22Rv1 (cell line): Measurements from ENCODE around the gene RNF183.
A peak's percentile ranks its signal among the peaks of the same experiment; 100 is the strongest.

Source experiments
- H3K27ac ChIP-seq: fragments of 450-650 bp; 2 replicates; pipeline ENCODE4 v1.5.1; 2017
- CTCF ChIP-seq: fragments of 450-650 bp; IDR thresholded peaks from 2 replicates; pipeline ENCODE4 v1.5.1; 2017; ENCODE audit warnings: mild to moderate bottlenecking
- ZFX ChIP-seq: fragments of 450-650 bp; IDR thresholded peaks from 2 replicates; pipeline ENCODE4 v1.6.1; 2017; ENCODE audit warnings: antibody characterized with exemption, borderline replicate concordance

RNF183 gene

GRCh38 chr9:113302792-113303418 is at the start of gene RNF183:
TSS of gene RNF183 (minus strand) at chr9:113303376. CDS start at chr9:113298184, 5,192 bp downstream.
- TF ChIP-seq CTCF (no peak), ZFX (no peak)
- no peak within 1 kb of the TSS for H3K27ac ChIP-seq

DNA sequence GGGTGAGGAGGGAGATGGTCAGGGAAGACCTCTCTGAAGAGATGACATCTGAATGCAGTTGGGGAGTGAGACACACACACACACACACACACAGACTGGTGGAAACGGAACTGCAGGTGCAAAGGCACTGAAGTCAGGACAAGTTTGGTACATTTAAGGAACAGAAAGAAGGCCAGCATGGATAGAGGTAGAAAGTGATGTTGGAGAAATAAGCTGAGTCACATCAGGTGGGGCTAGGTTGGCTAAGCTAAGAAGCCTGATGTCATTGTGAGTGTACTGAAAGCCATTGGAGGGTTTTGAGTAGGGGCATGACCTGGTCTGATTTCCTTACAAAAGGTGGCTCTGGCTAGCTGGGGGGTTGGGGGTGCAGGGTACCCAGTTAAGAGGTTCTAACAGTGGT is 49.2 kb upstream of the RNF183 start:
- H3K27ac ChIP-seq = no peak overlapping the region
- TF ChIP-seq ZFX (no peak), CTCF (no peak)

DNA sequence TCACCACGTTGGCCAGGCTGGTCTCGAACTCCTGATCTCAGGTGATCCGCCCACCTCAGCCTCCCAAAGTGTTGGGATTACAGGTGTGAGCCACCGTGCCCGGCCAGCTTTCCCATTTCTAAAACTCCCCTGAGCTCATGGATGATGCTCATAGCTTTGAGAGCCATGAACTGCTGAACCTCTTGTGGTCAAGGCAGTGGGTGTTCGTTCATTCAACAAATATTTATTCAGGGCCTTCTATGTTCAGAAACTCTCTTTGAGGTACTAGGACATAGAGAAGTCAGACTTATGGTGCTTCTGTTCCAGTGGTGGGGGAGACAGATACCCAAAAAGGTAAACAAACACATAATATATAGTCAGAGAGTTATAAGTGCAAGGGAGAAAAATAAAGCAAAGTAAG is 48.8 kb upstream of the RNF183 start:
- no peak for TF ChIP-seq CTCF
- no peak for TF ChIP-seq ZFX
- no peak overlapping the region for H3K27ac ChIP-seq

- TF ChIP-seq ZFX = no peak
- TF ChIP-seq CTCF = no peak
- H3K27ac ChIP-seq = no peak overlapping the region
Measured at GRCh38 chr9:113350937-113351336, 47.8 kb upstream of the RNF183 start.

DNA sequence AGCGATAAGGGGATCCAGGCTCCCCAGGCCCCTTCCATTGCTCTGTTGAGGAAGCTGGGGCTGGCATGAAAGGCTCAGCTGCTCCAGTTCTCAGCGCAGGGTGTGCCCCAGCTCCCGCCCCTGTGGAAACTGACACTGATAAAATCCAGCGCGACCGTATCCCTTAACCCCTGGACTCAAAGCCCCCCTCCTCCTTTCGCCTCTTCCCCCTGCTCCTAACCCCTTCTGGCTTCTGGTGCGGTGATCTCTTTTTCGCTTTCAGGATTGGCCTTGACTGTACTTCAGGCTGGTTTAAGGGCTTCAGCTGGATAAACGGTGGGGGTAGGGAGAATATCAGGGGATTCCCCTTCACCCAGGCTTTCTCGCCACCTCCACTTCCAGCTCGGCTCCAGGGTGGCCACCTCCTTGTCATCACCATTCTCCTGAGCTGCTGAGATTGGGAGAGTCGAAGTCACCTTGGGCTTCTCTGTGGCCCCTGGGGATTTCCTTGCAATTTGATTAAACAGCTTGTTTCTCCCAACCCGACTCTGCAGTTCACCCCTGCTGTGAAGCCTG is 47.0 kb upstream of the RNF183 start:
- TF ChIP-seq ZFX (no peak), CTCF (no peak)
- 0 out of 2 replicates have a peak overlapping the region, but pooled peaks have one; percentile 51 for H3K27ac ChIP-seq

DNA sequence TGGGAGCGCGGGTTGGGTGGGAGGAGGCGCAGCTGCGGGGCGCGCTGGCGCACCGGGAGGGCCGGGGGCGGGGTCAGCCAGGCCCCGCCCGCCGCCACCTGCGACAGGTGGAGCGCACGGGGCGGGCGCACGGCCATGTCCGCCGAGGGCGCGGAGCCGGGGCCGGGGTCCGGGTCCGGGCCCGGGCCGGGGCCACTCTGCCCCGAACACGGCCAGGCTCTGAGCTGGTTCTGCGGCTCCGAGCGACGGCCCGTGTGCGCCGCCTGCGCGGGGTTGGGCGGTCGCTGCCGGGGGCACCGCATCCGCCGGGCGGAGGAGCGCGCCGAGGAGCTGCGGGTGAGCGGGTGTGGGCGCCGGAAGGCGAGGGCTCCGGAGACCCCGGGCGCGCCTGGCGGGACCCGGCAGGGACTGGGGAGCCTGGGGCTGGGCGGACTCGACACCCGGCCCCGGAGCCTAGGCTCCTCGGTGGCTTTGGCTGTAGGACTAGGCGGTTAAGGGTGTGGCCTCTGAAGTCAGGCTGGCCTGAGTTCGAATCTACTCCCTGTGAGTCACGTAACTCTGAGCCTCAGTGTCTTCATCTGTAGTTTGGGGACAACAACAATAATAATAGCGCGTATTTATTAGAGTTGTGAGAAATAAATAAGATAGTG is 46.4 kb upstream of the RNF183 start, which contains the start of gene BSPRY:
BSPRY (plus strand) TSS at position 97 of the 650 bp plus-strand sequence; CDS start at position 136, 39 bp downstream.
- peak within 1 kb of the TSS; percentile 51; the same call in 1 of the 2 replicates for H3K27ac ChIP-seq
- 0 out of 2 replicates have a peak, but pooled peaks have one; percentile 6 for TF ChIP-seq CTCF
- no peak for TF ChIP-seq ZFX

DNA sequence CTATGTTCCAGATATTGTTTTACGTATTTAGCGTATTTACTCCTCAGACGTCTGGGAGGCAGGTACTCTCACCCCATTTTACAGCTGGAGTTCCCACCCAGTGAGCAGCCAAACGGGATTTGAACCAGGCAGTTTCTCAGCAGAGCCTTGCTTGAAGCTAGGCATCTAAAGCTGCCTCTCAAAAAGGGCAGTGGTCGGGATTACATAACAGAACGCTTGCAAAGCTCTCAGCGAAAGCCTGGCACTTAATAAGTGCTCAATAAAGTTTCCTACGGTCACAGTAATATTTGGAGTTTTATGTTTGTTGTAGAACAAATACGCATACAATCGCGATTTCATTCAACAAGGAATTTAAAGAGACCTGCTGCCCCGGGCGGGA is 45.9 kb upstream of the RNF183 start:
- TF ChIP-seq ZFX (no peak), CTCF (no peak)
- H3K27ac ChIP-seq = peak overlapping the region; percentile 51; the same call in 1 of the 2 replicates
